Stimulated activated naive CD8-positive, alpha-beta T cell treated with anti-CD3 and anti-CD28 coated beads, Interleukin-15, Interleukin-2, amounts not matched to agents 100 U/mL and 50 U/mL, for 24 hours (primary cell): ENCODE data around the gene SRR.
A peak's percentile ranks its signal among the peaks of the same experiment; 100 is the strongest.
"Not testable (repeated sequence)": the region's sequence is repeated elsewhere in the genome, so short reads cannot be mapped to it uniquely, and the experiment has no call there.

Source experiments
- ATAC-seq: fragments of 150-1000 bp; cut with Tn5 transposase; one replicate; pipeline ENCODE4 v1.10.0; 2021
- DNase-seq: peaks from one replicate; pipeline ENCODE4 v3.0.0; 2021

SRR gene, protein sequence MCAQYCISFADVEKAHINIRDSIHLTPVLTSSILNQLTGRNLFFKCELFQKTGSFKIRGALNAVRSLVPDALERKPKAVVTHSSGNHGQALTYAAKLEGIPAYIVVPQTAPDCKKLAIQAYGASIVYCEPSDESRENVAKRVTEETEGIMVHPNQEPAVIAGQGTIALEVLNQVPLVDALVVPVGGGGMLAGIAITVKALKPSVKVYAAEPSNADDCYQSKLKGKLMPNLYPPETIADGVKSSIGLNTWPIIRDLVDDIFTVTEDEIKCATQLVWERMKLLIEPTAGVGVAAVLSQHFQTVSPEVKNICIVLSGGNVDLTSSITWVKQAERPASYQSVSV

DNA sequence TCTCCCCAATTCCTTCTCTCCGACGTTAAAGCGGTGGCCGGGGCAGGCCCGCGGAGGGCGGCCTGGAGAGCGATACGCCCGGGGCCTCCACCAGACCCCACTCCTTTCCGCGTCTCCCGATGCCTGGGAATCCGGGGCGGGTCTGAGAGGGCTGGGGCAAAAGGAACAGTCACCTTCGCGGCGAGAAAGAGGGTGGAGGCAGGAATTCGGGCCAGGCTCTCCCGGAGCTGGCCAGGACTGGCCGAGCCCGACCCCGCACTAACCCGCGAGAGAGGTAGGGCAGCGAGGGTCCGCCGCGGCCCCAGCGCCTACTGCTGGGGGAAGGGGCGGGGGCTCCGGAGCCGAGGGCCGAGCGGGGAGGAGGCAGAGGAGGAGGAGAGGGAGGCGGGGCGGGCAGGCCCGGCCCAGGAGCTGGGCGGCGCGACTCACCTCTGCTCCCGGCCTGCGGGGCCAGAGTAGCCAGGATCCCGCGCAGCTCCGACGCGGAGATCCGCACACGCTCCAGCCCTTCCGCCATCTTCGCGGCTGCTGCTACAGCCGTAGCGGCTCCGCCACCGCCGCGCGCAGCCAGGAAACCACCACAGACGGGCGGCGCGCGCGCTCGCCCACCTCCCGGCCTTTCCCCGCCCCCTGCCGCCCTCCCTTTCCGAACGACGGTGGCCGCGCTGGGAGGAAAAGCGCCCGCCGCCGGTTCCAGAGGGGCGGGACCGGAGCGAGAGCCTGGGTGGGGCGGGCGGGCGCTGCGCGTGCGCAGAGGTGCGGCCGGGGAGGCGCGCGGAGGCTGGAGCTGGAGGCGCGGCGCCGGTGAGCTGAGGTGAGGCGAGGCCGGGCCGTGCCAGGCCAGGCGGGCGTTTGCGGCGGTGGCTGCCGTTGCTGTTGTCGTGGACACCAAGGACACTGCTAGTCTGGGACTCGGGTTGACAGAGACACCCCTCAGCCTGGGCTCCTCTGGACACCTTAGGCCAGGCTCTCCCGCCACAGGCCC, at the start of gene SRR, which contains the start of gene SMG6:
Gene SRR, plus strand, starts transcription at position 747 of the 985 bp plus-strand sequence. CDS start 11,611 bp downstream, outside the sequence.
Gene SMG6, minus strand, starts transcription at position 582 of the 985 bp plus-strand sequence. Its CDS starts 65 bp downstream, at position 517.
- peak; percentile 97 for DNase-seq
- ATAC-seq: peak; percentile 87

DNA sequence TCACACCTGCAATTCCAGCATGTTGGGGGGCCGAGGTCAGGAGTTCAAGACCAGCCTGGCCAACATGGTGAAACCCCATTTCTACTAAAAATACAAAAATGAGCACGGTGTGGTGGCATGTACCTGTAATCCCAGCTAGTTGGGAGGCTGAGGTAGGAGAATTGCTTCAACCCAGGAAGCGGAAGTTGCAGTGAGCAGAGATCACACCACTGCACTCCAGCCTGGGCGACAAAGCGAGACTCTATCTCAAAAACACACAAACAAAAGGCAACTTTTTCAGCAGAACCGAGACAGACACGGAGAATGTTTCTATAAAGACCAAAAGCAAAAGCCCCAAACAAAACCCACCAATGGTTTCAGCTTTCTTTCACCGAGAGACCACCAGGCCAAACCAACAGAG, 44.9 kb upstream of the SRR start:
- DNase-seq, ATAC-seq: not testable (repeated sequence)

DNA sequence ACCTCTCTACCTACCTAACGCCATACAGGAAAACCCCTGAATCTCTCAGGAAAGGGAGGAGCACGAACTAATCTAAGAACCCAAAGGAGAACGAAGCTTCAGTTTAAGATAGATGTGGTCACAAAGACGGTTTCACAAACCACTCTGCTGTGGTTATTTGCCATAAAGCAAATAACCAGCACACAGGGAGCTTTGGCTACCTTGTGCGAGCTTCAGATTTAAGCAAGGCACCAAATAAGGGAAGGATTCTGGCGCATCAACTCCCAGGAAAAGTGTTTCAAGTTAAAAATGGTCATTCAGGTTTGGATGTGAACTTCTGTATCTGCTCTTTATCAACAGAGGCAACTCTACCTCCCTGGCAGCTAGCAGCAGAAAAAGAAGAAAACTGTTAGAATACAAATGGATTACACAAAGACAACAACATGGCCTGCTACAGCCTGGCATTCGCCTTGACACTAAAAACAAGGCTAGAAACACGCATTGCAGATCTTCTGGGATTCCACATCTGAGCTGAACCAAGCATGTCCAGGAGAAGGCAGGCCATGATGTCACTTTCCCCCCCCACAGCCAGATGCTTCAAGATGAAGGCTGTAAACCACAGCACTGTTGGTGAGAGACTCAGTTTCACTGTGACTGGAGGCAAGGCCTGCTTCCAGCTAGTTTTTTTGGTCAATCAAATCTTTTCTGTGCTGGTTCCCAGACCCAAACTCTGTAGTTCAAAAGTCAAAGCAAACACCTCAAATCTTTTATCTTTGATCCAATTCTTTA, 43.8 kb upstream of the SRR start:
- peak; percentile 82 for DNase-seq
- peak; percentile 85 for ATAC-seq

DNA sequence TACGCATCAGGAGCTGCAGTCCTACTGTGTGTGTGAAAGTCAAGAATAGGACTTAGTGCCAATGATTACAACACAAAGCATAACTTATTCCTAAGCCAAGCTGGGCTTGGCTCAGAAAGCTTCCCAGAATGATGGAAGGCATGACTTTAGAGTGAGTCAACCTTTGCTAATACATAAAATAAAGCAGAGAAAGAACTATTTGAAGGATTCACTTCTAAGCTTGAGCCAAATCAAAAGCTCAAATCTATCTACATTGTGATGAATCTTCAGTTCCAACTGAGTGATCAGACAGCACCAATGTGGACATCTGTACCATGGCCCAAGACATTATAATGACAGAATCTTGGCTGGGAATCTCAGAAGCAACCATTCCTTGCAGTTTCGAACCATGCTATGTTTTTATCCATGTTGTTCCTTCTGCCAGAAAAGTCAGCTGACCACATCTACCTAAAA, 41.6 kb upstream of the SRR start:
- ATAC-seq (no peak), DNase-seq (no peak)

DNA sequence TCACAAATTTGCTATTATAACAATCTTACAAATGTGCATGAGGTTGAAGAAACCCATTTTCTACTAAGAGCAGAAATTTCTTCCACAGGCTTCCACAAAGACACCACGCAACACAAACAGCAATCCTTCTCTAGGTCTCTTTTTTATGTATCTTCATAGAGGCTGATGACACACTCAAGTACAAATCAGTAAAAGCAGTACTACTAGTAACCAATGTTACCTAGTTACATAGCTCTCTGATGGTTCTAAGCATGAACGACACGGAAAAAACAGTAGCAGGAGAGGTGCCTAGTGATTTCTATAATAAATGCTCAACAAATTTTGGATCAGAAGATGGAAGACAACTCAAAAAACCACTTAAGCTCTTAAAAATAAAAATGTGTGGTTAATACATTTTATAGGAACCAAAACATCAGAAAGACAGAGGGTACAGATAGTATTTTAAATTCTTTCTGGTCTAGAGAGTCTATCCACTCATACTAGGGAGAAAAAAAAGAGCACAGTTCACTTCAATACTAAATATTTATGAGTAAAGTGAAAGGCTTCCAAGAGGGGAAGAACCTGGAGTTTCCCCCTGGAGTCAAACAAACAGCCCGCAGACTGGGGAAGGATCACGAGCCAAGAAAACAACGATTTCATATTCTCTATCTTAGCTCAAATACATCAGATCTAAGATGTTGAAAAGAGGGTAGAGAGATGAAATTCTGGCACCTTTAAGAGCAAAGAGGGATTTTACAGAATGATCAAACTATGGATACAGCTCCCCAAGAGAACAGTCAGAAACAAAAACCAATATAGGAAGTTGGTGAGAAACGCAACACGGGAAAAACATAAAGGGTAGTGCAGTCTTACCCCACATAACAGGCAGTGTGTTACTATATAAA, 40.3 kb upstream of the SRR start:
- ATAC-seq: peak; percentile 48

DNA sequence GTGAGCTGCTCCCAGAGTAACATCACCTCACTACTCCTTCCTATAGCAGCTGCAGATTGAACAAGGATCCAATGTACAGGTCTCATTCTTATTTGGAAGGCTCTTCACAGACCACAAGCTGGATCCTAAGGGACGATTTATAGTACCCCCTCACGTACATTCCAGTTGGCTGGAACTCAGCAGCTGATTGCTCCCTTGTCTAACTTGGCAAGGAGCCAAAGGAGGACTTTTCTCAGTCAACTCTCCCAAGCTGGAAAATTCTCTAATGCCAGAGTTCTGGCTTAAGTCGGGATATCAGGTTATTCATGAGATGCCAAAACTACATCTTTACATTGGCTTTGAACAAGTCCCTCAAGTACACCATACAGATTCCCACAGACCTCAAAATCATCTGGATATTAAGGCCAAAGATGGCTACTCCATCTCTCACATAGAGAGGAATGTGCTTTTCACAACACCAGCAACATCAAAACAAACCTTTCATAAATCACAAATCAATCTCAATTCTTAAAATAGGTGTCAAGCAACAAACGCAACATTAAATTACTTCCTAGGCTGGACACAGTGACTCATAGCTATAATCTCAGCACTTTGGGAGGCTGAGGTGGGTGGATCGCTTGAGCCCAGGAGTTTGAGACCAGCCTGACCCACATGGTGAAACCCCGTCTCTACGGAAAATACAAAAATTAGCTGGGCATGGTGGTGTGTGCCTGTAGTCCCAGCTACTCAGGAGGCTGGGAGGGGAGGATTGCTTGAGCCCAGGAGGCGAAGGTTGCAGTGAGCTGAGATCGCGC, 39.5 kb upstream of the SRR start:
- DNase-seq: no peak
- ATAC-seq: no peak

More for the DNA sequence above, 40.3 kb upstream of the SRR start:
- DNase-seq: no peak

DNA sequence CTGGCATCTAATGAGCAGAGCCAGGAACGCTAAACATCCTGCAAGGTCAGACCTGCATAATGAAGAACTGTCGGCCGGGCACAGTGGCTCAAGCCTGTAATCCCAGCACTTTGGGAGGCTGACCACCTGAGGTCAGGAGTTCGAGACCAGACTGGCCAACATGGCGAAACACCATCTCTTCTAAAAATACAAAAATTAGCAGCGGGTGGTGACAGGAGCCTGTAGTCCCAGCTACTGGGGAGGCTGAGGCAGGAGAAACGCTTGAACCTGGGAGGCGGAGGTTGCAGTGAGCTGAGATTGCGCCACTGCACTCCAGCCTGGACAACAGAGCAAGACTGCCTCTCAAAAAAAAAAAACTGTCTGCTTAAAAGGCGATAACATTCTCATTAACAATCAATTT, 38.6 kb upstream of the SRR start:
- DNase-seq, ATAC-seq: not testable (repeated sequence)

DNA sequence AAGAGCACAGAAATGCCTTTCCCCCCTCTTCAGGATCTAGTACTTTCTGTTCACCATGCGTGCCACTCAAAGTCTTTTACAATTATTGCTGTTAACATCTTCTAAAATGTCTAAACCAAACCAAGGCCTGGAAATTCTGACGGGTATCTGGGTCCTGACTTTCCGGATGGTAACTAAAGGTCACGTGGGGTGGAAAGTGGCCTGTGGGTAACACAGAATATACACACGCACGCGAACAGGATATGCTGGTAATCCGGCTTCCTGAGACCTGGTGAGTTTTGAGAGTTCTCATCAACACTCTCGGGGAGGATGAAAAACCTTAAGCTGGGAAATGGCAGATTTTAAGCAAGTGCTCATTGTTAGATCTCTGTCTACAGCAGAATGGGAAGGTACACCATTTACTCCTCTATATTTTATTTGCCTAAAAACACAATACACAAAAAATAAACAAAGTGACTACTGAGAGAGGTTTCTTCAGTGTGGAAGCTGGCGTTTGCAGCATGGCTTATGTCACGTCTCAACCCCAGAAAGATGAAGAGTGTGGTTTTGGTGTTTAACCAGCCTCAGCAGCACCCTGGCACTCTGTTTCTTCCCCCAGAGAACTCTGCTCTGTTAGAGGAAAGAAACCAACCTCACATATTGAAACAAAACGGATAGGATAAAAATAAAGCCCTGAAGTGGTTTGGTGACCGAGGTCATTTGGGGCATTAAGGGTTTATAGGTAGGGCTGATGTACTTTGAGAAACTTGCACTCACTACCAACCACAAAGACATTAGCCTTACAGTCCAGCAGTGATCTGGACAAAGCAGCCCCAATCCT, 37.5 kb upstream of the SRR start:
- ATAC-seq (peak; percentile 82), DNase-seq (peak; percentile 84)

DNA sequence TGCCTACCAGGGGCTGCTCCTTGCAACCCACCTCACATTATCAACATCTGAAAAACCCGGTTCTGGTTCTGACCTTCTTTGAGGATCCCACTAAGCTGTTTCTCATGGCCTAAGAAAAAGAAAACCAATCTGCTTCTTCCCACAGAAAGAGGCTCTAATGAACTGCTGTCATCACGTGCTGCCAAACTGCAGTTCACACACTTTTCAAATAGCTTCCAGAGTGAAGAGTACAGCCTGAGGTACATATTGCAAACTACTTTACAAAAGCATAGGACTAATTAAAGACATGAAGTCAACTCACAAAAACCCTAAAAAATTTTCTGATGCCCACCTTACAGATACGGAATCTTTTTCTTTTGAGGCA, 36.9 kb upstream of the SRR start:
- ATAC-seq (no peak), DNase-seq (no peak)

DNA sequence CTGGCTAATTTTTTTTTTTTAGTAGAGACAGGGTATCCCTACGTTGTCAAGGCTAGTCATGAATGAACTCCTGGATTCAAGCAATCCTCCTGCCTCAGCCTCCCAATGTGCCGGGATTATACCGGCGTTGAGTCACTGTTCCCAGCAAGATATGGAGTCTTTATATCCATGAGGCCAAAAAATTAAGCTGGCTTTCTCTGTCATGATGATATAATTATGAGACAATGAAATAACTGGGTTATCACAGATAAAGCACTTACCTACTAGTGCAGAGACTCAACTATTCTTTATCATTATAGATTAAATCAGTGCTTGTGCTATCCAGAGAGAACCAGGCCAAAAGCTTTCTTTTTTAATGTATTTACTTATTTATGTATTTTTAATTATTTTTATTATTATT, 36.4 kb upstream of the SRR start:
- no peak for ATAC-seq
- no peak for DNase-seq

DNA sequence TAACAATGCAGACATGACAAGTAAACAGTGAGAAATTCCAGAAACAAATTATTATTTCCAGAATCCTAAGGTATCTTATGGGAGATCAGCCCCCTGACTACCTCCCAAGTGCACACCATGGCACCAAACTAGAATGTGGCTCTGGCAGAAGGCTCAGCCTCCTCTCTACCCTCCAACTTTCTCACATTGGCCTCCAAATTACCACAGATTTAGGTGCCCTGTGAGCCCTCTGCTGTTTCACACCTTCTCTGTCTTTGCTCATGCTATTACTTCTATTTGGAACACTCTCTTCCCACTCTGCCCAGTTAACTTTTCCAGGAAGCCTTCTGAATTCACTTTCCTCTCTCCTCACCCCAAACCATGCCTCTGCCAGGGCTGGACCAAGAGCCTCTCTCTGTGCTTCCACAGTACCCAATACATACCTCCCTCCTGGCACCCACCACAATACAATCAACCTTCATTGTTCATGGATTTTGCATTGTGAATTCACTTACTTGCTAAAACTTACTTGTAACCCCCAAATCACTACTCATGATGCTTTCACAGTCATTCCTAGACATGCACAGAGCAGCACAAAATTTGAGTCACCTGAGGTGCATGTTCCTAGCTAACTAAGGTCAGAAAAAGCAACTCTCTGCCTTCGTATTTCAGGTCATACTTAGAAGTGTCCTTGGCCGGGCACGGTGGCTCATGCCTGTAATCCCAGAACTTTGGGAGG, 31.6 kb upstream of the SRR start:
- DNase-seq: no peak
- ATAC-seq: peak; percentile 76

DNA sequence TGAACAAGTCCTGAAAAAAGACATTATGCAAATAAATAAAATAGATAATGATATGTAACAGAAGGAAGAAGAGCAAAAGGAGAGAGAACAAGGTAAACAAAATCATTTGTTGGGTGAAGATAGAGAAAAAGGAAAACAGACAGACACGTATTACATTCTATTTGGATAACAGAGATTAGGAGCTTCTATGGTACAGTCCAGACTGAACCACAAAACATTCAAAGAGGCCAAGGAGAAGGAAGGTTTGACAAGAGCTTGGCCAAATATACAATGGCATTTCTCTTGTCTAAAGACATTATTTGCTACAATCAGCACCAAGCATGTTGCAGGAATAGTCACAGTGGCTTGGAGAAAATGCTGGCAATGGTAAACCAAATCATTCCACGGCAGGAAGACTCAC, 29.3 kb upstream of the SRR start:
- DNase-seq: no peak
- ATAC-seq: no peak

DNA sequence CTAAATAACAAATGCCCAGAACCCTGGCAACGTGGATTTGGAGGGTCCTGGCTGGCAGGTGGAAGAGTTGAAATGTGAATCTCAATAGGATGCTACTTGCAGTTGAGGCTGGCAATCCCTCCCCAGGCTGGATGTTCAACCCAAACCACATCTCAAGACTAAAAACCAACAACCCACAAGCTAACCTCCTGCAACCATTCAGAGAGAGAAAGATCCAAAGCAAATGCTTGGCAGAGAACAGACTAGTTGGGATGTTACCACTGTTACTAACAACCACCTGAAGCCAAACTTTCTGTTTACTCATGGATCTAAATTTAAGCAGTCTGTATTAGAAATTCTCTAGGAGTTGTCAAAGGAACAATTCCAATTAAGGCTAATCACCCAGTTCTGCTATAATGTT, 28.0 kb upstream of the SRR start:
- ATAC-seq (no peak), DNase-seq (no peak)

DNA sequence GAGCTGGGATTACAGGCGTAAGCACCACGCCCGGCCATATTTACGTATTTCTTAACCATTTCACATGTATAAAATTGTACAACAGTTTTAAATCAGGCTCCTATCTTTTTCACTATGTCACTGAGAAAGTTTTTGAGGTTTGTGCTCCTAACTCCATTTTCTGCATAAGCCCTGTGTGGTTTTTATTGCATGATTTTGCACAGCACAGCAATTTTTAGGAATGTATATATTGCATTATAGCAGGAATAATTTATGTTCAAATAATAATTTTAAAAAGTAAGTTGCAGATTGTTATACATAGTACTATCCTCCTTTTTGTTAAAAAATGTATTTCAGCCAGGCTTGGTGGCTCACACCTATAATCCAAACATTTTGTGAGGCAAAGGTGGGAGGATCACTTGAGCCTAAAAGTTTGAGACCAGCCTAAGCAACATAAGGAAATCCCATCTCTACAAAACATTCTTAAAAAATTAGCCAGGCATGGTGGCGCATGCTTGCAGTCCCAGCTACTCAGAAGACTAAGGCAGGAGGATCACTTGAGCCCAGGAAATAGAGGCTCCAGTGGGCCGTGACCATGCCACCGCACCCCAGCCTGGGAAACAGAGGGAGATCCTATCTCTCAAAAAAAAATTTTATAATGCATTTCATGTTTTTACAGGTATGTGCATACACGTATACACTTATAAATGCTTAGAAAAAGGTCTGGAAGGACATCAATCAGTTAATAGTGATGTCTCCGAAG, 26.1 kb upstream of the SRR start:
- ATAC-seq (no peak), DNase-seq (no peak)

DNA sequence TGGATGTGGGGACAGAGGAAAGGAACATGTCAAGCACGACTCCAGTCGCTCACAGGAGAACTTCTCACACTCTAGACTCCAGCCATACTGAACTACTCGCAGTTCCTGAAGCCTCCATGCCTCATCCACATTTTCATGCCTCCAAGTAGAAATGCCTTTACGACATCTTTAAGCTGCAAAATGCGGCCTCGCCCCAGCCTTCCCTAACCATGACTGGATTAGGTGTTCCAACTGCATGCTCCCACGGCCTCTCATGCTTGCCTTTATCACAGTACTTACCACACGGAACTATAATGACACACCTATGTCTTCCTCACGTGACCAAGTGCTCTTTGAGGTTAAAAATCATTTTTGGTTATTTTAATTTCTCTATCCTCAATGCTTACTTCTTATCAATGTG, 24.0 kb upstream of the SRR start:
- ATAC-seq: no peak

DNA sequence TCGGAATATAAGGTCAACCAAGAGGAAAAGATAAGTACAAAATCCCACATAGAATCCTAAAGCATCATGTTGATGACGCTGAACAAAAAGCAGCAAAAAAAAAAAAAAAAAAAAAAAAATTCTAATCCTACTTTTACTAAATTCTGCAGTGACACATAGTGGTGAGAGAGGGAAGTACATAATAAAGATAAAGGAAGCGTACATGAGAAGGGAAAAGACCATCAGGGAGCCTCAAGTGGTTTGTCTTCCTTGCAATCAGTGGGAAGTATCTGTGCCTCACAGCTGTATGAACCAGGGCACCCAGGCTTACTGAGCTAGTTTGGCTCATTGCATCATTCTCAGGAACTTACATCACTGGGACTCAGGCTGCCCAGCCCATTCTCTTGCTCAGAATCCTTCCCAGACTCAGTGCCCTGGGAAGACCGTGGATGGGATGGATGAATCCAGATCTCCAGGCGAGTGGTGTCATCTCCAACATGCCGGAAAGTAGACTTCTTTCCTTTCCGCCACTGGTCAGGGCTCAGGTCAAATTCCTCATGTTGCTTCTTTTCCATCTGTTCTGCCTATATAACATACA, 21.4 kb upstream of the SRR start:
- peak; percentile 65 for ATAC-seq
- DNase-seq: no peak

More for the DNA sequence above, 24.0 kb upstream of the SRR start:
- DNase-seq: no peak

DNA sequence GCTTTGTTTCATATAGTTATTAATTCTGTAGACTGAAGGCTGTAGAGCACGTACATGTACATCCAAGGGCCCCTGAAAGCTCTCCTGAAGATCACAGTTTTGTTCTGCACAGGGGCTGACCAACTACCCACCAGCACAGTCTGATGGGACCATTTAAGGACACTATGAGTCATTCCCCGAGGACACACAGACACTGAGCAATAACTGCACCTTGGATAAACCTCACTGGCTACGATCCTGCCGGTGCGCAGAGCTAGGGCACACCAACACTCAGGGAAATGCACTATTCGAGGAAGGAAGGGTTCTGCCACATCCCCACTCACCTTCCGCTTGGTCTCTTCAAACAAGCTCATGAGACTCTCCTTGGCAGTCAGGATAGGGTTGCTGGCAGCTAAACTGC, 20.4 kb upstream of the SRR start:
- ATAC-seq: no peak
- no peak for DNase-seq
